NCI-H748 (cell line): Measurements from ENCODE around the gene IPMK.
"Not testable (repeated sequence)": the region's sequence is repeated elsewhere in the genome, so short reads cannot be mapped to it uniquely, and the experiment has no call there.

Experiments used
- DNase-seq: peaks from one replicate; lab custom pipeline; 2025; ENCODE audit not compliant: unreplicated experiment; lab: John Stamatoyannopoulos, UW

IPMK gene

GRCh38 chr10:58229856-58230255 is 37.8 kb downstream of the IPMK start:
- not testable (repeated sequence) for DNase-seq

- DNase-seq = no peak
Observed at GRCh38 chr10:58225654-58226053, 42.0 kb downstream of the IPMK start.

- DNase-seq = no peak
Observed at GRCh38 chr10:58220769-58221451, 46.8 kb downstream of the IPMK start.

GRCh38 chr10:58219875-58220274 is 47.8 kb downstream of the IPMK start:
- no peak for DNase-seq

GRCh38 chr10:58217612-58218011 is 50.1 kb downstream of the IPMK start:
- no peak for DNase-seq

- DNase-seq = no peak
Observed at GRCh38 chr10:58212622-58213021, 55.1 kb downstream of the IPMK start.

GRCh38 chr10:58210160-58210559 is 57.5 kb downstream of the IPMK start:
- no peak for DNase-seq

- peak; percentile 0 for DNase-seq
Observed at GRCh38 chr10:58209669-58210068, 58.0 kb downstream of the IPMK start.

- DNase-seq = no peak
Observed at GRCh38 chr10:58206251-58206650, 61.4 kb downstream of the IPMK start.

- no peak for DNase-seq
Observed at GRCh38 chr10:58201704-58202103, 66.0 kb downstream of the IPMK start.

- DNase-seq = no peak
Observed at GRCh38 chr10:58189269-58189668, 78.4 kb downstream of the IPMK start.

GRCh38 chr10:58184120-58184670 is 83.5 kb downstream of the IPMK start:
- no peak for DNase-seq

- no peak for DNase-seq
Observed at GRCh38 chr10:58180666-58181065, 87.0 kb downstream of the IPMK start.

GRCh38 chr10:58179238-58179637 is 88.5 kb downstream of the IPMK start:
- DNase-seq = no peak

- no peak for DNase-seq
Observed at GRCh38 chr10:58178811-58179210, 88.9 kb downstream of the IPMK start.

- peak; percentile 38 for DNase-seq
Observed at GRCh38 chr10:58177362-58177947, 90.2 kb downstream of the IPMK start.

- no peak for DNase-seq
Observed at GRCh38 chr10:58175990-58176900, 91.4 kb downstream of the IPMK start.

- peak; percentile 13 for DNase-seq
Observed at GRCh38 chr10:58174831-58175230, 92.9 kb downstream of the IPMK start.

- DNase-seq = no peak
Observed at GRCh38 chr10:58173391-58173790, 94.3 kb downstream of the IPMK start.

- DNase-seq = no peak
Observed at GRCh38 chr10:58171146-58171545, 96.5 kb downstream of the IPMK start.

GRCh38 chr10:58164517-58164916 is 103.2 kb downstream of the IPMK start:
- no peak for DNase-seq

- no peak for DNase-seq
Observed at GRCh38 chr10:58158806-58159205, 108.9 kb downstream of the IPMK start.
